ENCODE results near the gene FHL1.

- TF ChIP-seq, protein P1, sequence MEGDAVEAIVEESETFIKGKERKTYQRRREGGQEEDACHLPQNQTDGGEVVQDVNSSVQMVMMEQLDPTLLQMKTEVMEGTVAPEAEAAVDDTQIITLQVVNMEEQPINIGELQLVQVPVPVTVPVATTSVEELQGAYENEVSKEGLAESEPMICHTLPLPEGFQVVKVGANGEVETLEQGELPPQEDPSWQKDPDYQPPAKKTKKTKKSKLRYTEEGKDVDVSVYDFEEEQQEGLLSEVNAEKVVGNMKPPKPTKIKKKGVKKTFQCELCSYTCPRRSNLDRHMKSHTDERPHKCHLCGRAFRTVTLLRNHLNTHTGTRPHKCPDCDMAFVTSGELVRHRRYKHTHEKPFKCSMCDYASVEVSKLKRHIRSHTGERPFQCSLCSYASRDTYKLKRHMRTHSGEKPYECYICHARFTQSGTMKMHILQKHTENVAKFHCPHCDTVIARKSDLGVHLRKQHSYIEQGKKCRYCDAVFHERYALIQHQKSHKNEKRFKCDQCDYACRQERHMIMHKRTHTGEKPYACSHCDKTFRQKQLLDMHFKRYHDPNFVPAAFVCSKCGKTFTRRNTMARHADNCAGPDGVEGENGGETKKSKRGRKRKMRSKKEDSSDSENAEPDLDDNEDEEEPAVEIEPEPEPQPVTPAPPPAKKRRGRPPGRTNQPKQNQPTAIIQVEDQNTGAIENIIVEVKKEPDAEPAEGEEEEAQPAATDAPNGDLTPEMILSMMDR (IDR thresholded peaks at IDR 0.05; ENCODE audit: low read depth, low read length): no peak
- TF ChIP-seq MYC (IDR thresholded peaks at IDR 0.05; ENCODE audit: low read depth, low read length): no peak
- TF ChIP-seq POLR2A (IDR thresholded peaks at IDR 0.05; ENCODE audit: extremely low read depth, insufficient read length): no peak
- TF ChIP-seq, protein P2, sequence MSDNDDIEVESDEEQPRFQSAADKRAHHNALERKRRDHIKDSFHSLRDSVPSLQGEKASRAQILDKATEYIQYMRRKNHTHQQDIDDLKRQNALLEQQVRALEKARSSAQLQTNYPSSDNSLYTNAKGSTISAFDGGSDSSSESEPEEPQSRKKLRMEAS (IDR thresholded peaks at IDR 0.05; ENCODE audit: low read depth, low read length): no peak
These were observed 42.4 kb upstream of the FHL1 start for GRCh38 chrX:136104936-136105335.
